HL-60/S4 (cell line): ENCODE measurements around the gene CD46.

Experiments used
- in situ Hi-C: fragments of 300-500 bp; cut with MboI; formaldehyde crosslinking; loops from 2 replicates; pipeline ENCODE4 v1.14.3; 2022; ENCODE audit warnings: low sequenced_read_pairs

Gene CD46

DNA sequence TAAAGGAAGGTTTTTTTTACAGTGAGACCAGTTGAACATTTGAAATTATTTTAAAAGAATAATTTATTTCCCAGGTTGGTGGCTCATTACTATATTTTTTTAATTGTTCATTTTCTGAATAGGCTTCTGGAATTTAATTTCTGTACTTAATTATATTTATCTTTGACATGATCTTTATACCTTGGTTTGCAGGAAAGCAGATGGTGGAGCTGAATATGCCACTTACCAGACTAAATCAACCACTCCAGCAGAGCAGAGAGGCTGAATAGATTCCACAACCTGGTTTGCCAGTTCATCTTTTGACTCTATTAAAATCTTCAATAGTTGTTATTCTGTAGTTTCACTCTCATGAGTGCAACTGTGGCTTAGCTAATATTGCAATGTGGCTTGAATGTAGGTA, 41.5 kb downstream of the CD46 start:
- in situ Hi-C loops = no loop called here

DNA sequence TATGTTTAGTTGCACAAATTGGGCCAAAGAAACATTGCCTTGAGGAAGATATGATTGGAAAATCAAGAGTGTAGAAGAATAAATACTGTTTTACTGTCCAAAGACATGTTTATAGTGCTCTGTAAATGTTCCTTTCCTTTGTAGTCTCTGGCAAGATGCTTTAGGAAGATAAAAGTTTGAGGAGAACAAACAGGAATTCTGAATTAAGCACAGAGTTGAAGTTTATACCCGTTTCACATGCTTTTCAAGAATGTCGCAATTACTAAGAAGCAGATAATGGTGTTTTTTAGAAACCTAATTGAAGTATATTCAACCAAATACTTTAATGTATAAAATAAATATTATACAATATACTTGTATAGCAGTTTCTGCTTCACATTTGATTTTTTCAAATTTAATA, 43.0 kb downstream of the CD46 start:
- in situ Hi-C loops = no loop called here

DNA sequence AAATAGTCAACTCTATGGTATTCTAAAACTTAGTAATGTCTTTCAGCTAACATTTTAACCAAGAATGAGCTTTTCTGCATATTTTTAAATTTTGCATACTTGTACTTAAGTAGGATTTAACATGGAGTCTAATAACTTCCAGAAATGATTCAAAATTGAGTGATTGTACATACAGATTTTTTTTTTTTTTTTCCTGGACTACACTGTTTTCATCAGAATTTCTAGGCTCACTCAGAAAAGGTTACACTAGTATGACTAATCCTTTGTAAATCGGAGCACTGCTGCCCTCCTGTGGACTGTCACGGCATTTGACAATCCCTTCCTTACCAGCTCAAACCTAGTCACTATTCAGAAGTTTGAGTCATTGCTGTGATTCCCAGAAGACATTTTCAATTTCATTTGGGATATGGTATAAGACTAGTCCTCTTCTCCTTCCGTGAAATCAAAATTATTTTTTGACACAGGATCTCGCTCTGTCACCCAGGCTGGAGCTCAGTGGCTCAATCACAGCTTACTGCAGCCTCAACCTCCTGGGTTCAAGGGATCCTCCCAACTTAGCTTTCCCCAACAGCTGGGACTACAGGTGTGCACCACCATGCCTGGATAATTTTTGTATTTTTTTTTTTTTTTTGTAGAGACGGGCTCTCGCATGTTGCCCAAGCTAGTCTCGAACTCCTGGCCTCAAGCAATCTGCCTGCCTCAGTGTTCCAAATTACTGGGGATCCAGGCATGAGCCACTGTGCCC, 45.5 kb downstream of the CD46 start:
- in situ Hi-C loops = no loop called here

DNA sequence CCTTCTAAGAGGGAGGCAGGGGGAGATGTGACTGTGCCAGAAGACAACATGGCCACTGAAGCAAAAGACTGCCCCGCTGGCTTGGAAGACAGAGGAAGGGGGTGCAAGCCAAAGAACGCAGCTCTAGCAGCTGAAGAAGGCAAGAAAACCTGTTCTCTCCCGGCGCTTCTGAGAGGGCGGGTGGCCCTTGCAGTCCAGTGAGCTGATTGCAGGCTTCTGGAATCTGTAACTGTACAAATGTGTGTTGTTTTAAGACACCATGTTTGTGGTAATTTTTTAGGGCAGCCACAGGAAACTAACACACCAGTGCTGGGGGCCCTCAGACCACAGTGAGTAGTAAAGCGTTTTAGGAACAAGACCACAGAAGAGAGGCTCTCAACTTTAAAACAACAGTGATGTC, 47.0 kb downstream of the CD46 start:
- in situ Hi-C loops = no loop called here

DNA sequence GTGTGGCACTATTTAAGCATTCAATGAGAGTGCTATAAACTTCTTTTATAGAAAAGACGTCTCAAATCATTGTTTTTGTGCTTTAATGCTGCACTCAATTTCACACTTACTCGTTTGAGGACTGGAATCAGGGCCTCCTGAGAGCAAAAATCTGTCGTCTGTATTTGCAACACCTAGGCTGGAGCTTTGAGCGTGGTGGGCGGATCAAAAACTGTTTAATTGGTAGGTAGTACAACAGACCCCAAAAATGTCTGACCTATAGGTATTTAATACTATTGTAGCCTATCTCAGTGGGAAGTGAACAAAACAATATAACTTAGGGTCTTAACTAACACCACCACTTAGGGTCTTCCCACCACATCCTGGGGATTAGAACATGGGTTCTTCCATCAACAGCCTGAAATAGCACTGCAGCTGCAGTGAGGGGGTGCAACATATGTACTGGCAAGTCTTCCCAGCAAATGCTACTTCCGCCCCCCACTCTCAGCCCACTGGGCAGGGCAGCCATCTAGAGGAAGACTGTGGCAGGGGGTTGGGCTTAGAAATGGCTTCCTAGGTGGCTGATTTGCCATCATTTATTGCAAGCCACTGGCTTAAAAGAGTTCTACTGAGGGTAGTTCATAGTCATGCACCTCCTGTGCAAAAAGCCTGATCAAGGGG, 48.3 kb downstream of the CD46 start:
- in situ Hi-C loops = no loop called here

DNA sequence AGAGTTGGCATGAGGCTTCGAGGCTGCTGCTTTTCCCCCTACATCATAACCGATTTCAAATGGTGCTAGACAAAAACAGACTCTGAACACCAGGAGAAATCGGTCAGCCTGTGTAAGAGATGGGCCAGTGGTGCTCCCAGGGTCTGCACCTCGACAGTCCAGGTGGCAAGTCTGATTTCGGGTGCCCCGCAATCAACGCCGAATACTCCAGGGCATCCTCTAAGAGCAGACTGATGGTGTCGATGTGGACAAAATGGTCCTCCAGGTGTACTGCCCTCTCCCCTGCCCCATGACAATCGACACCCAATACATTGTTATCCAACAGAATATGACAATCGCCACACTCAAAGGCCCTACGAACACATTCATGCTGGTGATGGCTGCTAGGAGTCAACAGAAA, 50.0 kb downstream of the CD46 start:
- in situ Hi-C loops = no loop called here

DNA sequence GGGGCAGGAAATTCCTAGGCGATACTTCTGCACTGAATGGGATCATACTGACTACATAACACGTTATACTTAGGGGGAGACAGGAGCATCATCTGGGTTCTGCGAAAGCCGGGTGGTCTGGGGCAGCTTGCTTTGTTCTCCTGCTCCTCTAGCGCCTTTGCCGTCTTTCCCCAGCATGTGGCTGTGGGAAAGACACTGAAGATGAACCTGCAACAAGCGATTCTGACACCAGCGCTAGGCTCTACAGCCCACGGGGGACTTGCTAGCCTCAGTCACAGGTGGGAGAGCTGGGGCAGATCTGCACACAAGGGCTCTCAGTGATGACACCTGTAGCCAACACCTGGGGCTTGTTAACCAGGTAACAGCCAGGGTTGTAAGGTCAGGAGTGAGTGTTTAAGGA, 51.8 kb downstream of the CD46 start:
- in situ Hi-C loops = no loop called here

DNA sequence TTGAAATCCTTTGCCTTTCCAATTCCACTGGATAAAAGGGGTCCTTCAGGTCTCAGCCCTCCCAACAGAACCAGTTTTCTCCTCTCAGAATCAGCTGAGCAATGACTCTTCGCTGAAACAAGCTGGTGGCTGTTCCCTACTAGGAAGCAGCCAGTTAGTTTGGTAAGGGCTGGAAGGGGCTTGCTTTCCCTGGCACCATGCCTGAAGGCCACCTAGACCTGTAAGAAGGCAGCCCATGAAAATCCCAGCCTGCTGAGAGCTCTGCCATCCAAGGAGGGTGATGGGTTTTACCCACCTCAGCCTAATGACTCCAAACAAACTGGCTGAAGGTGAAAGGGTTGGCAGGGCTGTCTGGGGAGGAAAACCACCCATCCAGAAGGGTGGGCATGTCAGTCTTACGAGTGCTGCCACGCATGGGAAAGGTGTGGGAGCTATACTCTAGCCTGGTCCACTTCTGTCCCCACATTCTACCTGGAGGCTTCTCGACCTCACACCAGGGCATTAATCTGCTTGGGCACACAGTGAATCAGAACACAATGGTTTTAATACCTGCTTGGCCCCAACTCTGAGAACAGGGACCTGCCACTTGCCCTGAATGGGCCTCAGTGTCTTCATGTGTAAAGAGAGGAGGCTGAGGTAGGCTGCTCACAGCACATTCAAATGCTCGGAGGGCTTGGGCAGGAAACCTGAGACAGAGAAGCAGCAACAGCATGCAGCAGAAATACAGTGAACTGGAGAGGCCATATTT, 53.0 kb downstream of the CD46 start:
- in situ Hi-C loops = no loop called here

DNA sequence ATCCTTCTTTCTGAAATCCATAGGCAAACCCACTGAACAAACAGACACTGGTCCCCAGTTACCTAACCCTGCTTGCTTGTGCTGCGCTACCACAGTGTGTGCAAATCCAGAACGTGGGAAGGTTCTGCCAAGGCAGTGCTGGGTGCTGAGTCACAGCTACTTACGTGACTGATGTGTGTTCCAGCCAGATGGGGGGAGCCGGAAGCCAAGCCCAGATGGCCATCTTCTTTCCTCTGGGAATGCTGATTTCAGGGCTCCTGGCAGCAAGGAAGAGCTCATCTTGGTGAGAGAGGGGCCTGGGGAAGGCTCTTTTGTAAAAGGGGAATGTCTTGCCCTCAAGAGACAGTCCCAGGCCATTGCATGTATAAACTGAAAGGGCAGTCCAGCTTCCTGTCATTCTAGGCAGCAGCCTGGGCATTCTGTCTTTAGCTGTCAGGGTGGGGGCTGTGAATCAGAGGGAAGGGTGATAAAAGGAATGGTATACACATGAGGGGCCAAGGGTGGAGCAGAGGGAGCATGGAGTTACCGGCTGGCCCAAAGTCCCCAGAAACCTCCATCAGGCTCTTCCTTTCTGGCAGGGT, 54.1 kb downstream of the CD46 start:
- in situ Hi-C loops = no loop called here

DNA sequence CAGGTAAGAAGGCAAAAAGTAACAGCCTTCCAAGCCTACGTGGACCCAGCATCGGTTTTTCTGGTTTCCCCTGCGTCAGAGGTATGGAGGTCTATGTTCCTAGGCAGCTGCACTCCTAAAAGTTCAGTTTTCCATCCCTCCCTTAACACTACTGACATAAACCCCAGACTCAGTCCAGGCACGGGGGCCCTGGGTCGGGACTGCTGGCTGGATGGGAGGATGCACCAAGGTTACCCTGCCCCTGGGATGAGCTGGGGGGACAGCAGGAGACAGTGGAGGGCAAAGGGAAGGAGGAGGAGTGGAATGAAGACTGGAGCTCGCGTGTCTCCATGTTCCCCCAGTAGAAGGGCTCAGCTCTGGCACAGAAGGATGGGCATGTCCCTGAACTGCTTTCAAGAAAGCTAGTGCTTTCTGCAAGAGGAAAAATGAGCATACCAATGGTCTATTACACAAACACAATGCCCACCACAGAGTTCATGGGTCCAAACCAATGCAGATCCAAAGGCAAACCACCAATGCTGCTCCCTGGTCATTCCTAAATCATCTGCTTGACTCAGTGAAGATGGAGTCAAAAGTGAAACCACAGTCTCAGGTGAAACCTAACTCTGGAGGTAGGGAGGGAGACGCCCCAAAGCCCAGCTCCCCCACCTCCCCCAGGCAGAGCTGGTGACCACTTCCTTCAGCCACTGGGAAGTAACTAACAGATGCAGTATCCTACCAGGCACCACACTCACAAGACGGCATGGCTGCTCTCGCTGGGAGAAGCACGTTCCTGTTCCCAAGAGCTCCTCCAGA, 54.9 kb downstream of the CD46 start:
- in situ Hi-C loops = no loop called here

DNA sequence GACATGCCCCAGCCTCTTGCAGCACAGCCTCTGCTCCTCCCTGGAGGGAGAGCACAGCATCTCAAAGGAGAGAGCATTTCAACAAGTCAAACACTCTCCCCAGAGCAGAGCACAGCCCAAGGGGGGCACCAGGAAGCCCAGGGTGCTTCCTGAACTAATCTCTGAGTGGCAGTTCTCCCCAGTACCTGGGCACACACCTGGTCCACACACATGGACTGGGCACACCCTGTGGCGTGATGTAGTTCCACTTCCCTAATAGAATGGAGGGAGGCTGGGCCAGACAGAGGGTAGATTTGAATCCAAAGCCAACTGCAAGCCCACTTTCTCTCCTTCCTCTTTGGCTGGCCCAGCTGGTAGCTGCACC, 55.5 kb downstream of the CD46 start:
- in situ Hi-C loops = no loop called here

DNA sequence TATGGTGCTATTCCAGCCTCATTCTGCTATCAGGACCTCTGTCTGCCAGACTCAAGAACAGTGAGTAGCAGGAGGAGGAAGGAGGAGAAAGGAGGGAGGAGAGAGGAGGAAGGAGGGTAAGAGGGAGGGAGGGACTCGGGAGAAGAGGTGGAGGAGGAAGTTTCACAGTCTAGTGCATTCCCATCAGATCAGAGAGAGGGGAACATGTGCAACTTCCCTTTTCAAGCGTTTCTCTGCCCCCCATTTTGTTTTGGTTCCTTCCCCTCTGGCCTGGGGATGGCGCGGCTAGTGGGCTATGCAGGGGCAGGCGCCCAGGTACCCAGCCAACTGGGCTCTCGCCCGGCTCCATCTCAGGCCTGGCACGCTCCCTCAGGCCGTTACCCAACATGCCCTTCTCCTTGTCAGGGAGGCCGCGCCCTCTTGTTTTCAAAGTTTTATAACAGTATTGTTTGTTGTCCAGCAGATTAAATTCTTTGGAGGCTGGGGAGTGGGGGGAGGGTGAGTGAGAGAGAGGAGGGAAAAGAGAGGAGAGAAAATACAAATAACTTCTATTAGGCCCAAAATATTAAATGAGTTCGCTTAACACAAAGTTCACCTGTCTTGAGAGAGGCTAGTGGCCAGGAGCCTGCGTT, 56.0 kb downstream of the CD46 start:
- in situ Hi-C loops = no loop called here

DNA sequence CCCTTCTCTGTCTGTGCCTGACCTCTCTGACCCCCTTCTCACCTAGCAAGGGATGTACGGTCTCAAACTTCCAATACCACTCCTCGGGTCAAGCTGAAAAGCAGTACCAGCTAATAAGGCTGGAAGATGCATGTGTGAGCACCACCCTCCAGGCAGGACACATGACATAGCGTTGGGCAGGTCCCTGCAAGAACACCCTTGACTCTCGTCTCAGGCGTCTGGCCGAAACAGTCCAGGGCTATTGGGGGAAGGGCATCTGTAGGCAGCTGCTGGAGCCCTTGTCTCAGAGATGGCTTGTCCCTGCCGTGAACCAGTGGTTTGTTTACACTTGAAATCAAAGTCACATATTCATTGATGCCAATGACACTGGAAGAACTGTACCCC, 56.5 kb downstream of the CD46 start:
- in situ Hi-C loops = no loop called here

DNA sequence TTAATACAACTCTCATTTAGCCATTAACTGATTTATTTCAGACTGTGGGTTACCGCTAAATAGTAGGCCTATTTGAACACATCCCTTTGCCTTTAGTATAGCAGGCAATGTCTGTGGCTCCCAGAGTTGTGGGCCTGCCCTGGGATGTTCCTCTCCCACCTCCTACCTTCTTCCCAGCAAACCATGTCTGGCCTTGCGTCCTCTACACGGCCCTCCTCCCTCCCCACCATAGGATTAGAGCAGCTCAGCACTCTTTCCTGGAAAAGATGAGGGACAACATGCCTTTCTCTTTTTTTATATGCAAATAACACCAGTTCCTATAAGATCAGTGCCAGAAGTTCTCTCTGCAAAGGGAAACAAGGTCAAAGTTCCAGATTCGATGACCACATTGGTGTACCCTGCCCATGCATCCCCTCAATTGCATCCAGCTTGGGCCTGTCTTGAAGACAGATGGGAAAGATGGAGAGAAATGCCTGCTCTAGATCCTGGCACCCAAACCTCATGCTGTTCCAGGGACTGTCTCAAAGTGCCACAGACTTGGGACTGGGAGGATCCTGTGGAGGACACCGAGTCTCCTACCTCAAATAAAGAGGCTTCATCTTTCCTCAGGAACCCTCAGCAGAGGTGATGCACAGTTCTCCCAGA, 57.2 kb downstream of the CD46 start:
- in situ Hi-C loops = no loop called here

DNA sequence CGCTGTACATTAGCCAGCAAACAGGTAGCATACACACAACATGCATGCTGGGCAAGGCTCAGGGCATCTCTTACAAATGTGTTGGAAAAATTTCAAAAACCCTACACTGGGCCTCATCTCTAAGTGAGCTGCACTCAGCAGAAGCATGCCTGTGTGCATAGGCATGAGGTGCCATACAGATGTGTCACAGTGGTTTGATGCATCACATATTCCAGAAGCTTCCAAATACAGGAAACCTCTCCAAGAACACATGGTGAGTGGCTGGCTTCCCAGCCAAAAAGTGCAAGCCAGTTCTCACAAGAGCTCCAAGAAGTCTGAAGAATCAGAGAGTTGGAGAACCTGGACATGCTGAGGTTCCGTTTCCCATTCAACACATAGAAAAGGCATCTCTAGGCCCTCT, 58.3 kb downstream of the CD46 start:
- in situ Hi-C loops = no loop called here

DNA sequence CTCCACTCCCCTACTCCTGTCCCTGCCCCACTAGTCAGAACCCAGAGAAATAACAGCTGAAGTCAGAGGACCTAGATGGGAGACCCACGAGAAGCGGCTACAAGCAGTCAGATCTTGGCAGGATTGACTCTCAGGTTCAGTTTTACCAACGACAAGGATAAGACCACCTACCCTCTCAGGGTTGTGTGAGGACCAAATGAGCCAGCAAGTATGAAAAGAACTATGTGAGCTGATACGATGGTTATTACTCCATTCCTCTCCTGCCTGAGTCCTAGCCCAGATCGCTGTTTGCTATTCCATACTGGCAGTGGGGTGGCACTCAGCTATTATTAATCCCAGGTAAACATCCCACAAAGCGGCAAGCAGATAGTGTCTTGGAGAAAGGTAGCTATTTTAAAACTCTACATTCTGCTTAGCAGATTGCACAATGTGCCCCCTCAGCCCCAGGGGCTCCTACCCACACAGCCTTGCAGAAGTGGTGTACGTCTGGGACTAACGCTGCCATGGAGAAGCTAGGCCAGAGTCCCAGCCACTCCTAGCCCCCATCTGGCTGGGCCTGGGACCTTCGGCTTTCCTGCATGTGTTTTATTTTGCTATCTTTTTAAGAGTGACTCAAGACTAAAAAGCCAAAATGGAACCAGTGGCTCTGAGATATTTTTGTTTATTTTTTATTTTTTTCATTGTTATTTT, 58.9 kb downstream of the CD46 start:
- in situ Hi-C loops = no loop called here

DNA sequence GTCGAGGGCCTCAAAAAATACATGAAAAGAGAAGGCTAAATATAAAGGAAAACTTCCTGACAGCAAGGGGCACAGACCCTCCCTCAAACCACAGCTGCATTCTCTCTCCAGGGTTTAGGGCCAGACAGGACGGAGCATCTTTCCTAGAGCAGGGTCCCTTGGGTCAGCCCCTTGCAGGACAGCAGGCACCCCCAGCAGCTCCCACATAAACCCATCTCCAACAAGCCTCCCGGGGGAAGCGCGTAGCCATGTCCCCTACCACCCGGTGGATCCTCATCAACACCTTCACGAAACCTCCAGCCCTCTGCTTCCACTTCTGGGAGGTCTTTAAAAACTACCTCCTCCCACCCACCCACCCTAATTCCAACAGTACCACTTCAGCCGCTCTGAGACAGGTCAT, 59.5 kb downstream of the CD46 start:
- in situ Hi-C loops = no loop called here

DNA sequence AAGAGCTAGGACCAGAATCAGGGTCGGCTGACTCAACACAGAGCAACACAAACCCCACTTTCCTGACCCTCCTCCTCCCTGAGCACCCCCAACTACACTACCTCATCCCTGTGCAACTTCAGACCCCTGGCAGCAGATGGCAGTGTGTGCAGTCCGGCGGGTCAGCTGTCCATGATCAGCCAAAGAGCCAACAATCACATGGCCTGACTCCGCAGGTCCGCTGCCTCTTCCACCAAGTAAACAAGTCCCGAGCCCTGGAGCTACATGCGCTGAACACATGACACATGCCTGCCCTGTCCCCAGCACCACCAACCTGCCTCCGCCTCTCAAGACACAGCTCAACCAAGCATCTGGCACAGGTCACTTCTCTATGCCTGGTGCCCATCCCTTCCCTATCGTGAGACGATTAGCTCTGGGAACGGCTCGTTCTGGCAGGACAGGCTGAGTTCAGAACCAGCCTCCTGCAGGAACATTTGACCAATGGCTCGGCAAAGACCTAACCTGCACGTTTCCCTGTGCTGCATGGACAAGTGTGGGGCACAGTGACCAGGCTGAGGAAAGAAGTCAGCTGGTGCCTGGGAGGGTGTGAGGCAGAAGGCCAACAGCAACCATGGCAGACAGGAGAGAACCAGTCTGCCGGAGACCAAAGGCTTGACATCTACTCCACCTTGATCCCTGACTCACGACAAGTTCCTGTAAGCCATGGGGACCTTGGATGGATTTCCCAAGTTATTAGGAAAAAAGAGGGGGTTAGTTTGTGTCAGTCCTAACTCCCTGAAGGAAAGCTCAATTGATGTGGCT, 60.3 kb downstream of the CD46 start:
- in situ Hi-C loops = no loop called here
